ENCODE data around the gene LRBA. TPM values are rescaled to one million over a fixed set of nuclear protein-coding genes. Genes with fewer than 3 reads are reported as not detected.

The LRBA gene
- total RNA-seq, 5 donors from 2014 or later (not counting 1 experiment from before 2014, with no cell fraction given): 56.1 to 81.7 (median 56.9) TPM

GRCh38 chr4:150599547-150599946 is 415.5 kb downstream of the LRBA start:
- Mint-ChIP-seq H3K9me3 (no peaks in the 10 kb centered on the region), H3K27ac (no peak overlapping the region), H3K4me1 (no peaks in the 10 kb centered on the region), H3K27me3 (no peaks in the 10 kb centered on the region), H3K4me3 (no peak overlapping the region), H3K36me3 (peaks cover 22% of the 10 kb centered on the region)
- WGBS (ENCODE audit: insufficient coverage): no CpG with 5 or more reads among the region's 1 CpG
- Histone ChIP-seq H3K9me3 (no peaks in the 10 kb centered on the region), H3K27me3 (replicated peaks in 1 of 2; ENCODE audit: control insufficient read depth in 2 of 2, extremely low read depth in 1 of 2, insufficient read depth in 2 of 2, low read length in 1 of 2) (no peaks in the 10 kb centered on the region), H3K27ac (ENCODE audit: low read length) (no peak overlapping the region), H3K4me3 (ENCODE audit: control insufficient read depth in 1 of 2, extremely low read depth in 1 of 2, low read length in 1 of 2) (no peak overlapping the region), H3K36me3 (ENCODE audit: control insufficient read depth in 2 of 2, extremely low read depth in 1 of 2, insufficient read depth in 1 of 2, low read length in 1 of 2) (peaks cover 2 to 9% of the 10 kb centered on the region in 2 donors), H3K4me1 (ENCODE audit: control insufficient read depth in 1 of 2, extremely low read depth in 1 of 2, insufficient read depth in 2 of 2, low read length in 2 of 2) (no peaks in the 10 kb centered on the region)
- DNase-seq (no peak), ATAC-seq (replicated peaks in 1 of 4) (no peak)
- ChIA-PET CTCF (no interaction called here), POLR2A (no interaction called here)

GRCh38 chr4:150598909-150599308 is 416.2 kb downstream of the LRBA start:
- no peaks in the 10 kb centered on the region for H3K4me1 Mint-ChIP-seq
- H3K36me3 ChIP-seq (ENCODE audit: control insufficient read depth in 2 of 2, extremely low read depth in 1 of 2, insufficient read depth in 1 of 2, low read length in 1 of 2): peaks cover 2 to 9% of the 10 kb centered on the region in 2 donors
- H3K9me3 Mint-ChIP-seq: no peaks in the 10 kb centered on the region
- ChIA-PET CTCF (no interaction called here), POLR2A (no interaction called here)
- no peak overlapping the region for H3K4me3 ChIP-seq (ENCODE audit: control insufficient read depth in 1 of 2, extremely low read depth in 1 of 2, low read length in 1 of 2)
- H3K4me1 ChIP-seq (ENCODE audit: control insufficient read depth in 1 of 2, extremely low read depth in 1 of 2, insufficient read depth in 2 of 2, low read length in 2 of 2): no peaks in the 10 kb centered on the region
- no peak overlapping the region for H3K27ac ChIP-seq (ENCODE audit: low read length)
- H3K27ac Mint-ChIP-seq: no peak overlapping the region
- DNase-seq: no peak
- H3K4me3 Mint-ChIP-seq: no peak overlapping the region
- no peak for ATAC-seq (replicated peaks in 1 of 4)
- H3K9me3 ChIP-seq: no peaks in the 10 kb centered on the region
- H3K36me3 Mint-ChIP-seq: peaks cover 19% of the 10 kb centered on the region
- H3K27me3 Mint-ChIP-seq: no peaks in the 10 kb centered on the region
- H3K27me3 ChIP-seq (replicated peaks in 1 of 2; ENCODE audit: control insufficient read depth in 2 of 2, extremely low read depth in 1 of 2, insufficient read depth in 2 of 2, low read length in 1 of 2): no peaks in the 10 kb centered on the region
- WGBS (ENCODE audit: insufficient coverage): 95% methylated on average over 11 of the region's 12 CpGs

GRCh38 chr4:150593996-150594395 is 421.1 kb downstream of the LRBA start:
- Histone ChIP-seq H3K4me1 (ENCODE audit: control insufficient read depth in 1 of 2, extremely low read depth in 1 of 2, insufficient read depth in 2 of 2, low read length in 2 of 2) (no peaks in the 10 kb centered on the region), H3K36me3 (ENCODE audit: control insufficient read depth in 2 of 2, extremely low read depth in 1 of 2, insufficient read depth in 1 of 2, low read length in 1 of 2) (peaks cover 0 to 19% of the 10 kb centered on the region in 2 donors), H3K9me3 (no peaks in the 10 kb centered on the region), H3K27me3 (replicated peaks in 1 of 2; ENCODE audit: control insufficient read depth in 2 of 2, extremely low read depth in 1 of 2, insufficient read depth in 2 of 2, low read length in 1 of 2) (no peaks in the 10 kb centered on the region), H3K27ac (ENCODE audit: low read length) (no peak overlapping the region), H3K4me3 (ENCODE audit: control insufficient read depth in 1 of 2, extremely low read depth in 1 of 2, low read length in 1 of 2) (no peak overlapping the region)
- ChIA-PET CTCF (no interaction called here), POLR2A (no interaction called here)
- no peaks in the 10 kb centered on the region for H3K9me3 Mint-ChIP-seq
- H3K27ac Mint-ChIP-seq: no peak overlapping the region
- no peak for DNase-seq
- H3K4me1 Mint-ChIP-seq: no peaks in the 10 kb centered on the region
- H3K4me3 Mint-ChIP-seq: no peak overlapping the region
- ATAC-seq (replicated peaks in 1 of 4): no peak
- no CpG with 5 or more reads among the region's 1 CpG for WGBS (ENCODE audit: insufficient coverage)
- peaks cover 24% of the 10 kb centered on the region for H3K36me3 Mint-ChIP-seq
- H3K27me3 Mint-ChIP-seq: no peaks in the 10 kb centered on the region

- no peak overlapping the region for H3K4me3 ChIP-seq (ENCODE audit: control insufficient read depth in 1 of 2, extremely low read depth in 1 of 2, low read length in 1 of 2)
- POLR2A ChIA-PET: no interaction called here
- Mint-ChIP-seq H3K36me3 (peaks cover 26% of the 10 kb centered on the region), H3K4me1 (no peaks in the 10 kb centered on the region), H3K9me3 (no peaks in the 10 kb centered on the region), H3K27me3 (no peaks in the 10 kb centered on the region), H3K4me3 (no peak overlapping the region), H3K27ac (no peak overlapping the region)
- CTCF ChIA-PET: interaction anchor here in 1 of 2 donors (0.6 to 0.7 kb wide), 2 partner anchors 234 to 561 kb away, joined by 3 to 7 read pairs; no protein-coding TSS in a partner anchor
- no peaks in the 10 kb centered on the region for H3K9me3 ChIP-seq
- no peak for ATAC-seq (replicated peaks in 1 of 4)
- no peak overlapping the region for H3K27ac ChIP-seq (ENCODE audit: low read length)
- H3K36me3 ChIP-seq (ENCODE audit: control insufficient read depth in 2 of 2, extremely low read depth in 1 of 2, insufficient read depth in 1 of 2, low read length in 1 of 2): peaks cover 0 to 11% of the 10 kb centered on the region in 2 donors
- H3K4me1 ChIP-seq (ENCODE audit: control insufficient read depth in 1 of 2, extremely low read depth in 1 of 2, insufficient read depth in 2 of 2, low read length in 2 of 2): no peaks in the 10 kb centered on the region
- no peak for DNase-seq
- no peaks in the 10 kb centered on the region for H3K27me3 ChIP-seq (replicated peaks in 1 of 2; ENCODE audit: control insufficient read depth in 2 of 2, extremely low read depth in 1 of 2, insufficient read depth in 2 of 2, low read length in 1 of 2)
- no CpG with 5 or more reads among the region's 4 CpGs for WGBS (ENCODE audit: insufficient coverage)
These were observed 423.2 kb downstream of the LRBA start for GRCh38 chr4:150591904-150592303.

- WGBS (ENCODE audit: insufficient coverage): 94% methylated on average over 5 of the region's 5 CpGs
These were observed 423.7 kb downstream of the LRBA start for GRCh38 chr4:150591406-150591805.

GRCh38 chr4:150590631-150591030 is 424.5 kb downstream of the LRBA start:
- Histone ChIP-seq H3K36me3 (ENCODE audit: control insufficient read depth in 2 of 2, extremely low read depth in 1 of 2, insufficient read depth in 1 of 2, low read length in 1 of 2) (peaks cover 0 to 13% of the 10 kb centered on the region in 2 donors), H3K4me3 (ENCODE audit: control insufficient read depth in 1 of 2, extremely low read depth in 1 of 2, low read length in 1 of 2) (no peak overlapping the region), H3K9me3 (no peaks in the 10 kb centered on the region), H3K27me3 (replicated peaks in 1 of 2; ENCODE audit: control insufficient read depth in 2 of 2, extremely low read depth in 1 of 2, insufficient read depth in 2 of 2, low read length in 1 of 2) (no peaks in the 10 kb centered on the region), H3K4me1 (ENCODE audit: control insufficient read depth in 1 of 2, extremely low read depth in 1 of 2, insufficient read depth in 2 of 2, low read length in 2 of 2) (no peaks in the 10 kb centered on the region), H3K27ac (ENCODE audit: low read length) (no peak overlapping the region)
- POLR2A ChIA-PET: interaction anchor here in 1 of 2 donors (0.6 kb wide), 1 partner anchor 100 kb away, joined by 3 read pairs; no protein-coding TSS in a partner anchor
- ATAC-seq (replicated peaks in 1 of 4) (no peak), DNase-seq (no peak)
- Mint-ChIP-seq H3K27ac (no peak overlapping the region), H3K9me3 (no peaks in the 10 kb centered on the region), H3K36me3 (peaks cover 35% of the 10 kb centered on the region), H3K4me1 (no peaks in the 10 kb centered on the region), H3K27me3 (no peaks in the 10 kb centered on the region), H3K4me3 (no peak overlapping the region)
- CTCF ChIA-PET: no interaction called here
- 93% methylated on average over 3 of the region's 5 CpGs for WGBS (ENCODE audit: insufficient coverage)

More at GRCh38 chr4:150591406-150591805, 423.7 kb downstream of the LRBA start:
- ChIA-PET CTCF (interaction anchor here in 1 of 2 donors (0.6 to 0.7 kb wide), 2 partner anchors 234 to 561 kb away, joined by 3 to 7 read pairs; no protein-coding TSS in a partner anchor), POLR2A (no interaction called here)
- no peaks in the 10 kb centered on the region for H3K4me1 ChIP-seq (ENCODE audit: control insufficient read depth in 1 of 2, extremely low read depth in 1 of 2, insufficient read depth in 2 of 2, low read length in 2 of 2)
- H3K36me3 ChIP-seq (ENCODE audit: control insufficient read depth in 2 of 2, extremely low read depth in 1 of 2, insufficient read depth in 1 of 2, low read length in 1 of 2): peaks cover 0 to 11% of the 10 kb centered on the region in 2 donors
- no peaks in the 10 kb centered on the region for H3K27me3 ChIP-seq (replicated peaks in 1 of 2; ENCODE audit: control insufficient read depth in 2 of 2, extremely low read depth in 1 of 2, insufficient read depth in 2 of 2, low read length in 1 of 2)
- ATAC-seq (replicated peaks in 1 of 4) (no peak), DNase-seq (no peak)
- H3K4me1 Mint-ChIP-seq: no peaks in the 10 kb centered on the region
- no peaks in the 10 kb centered on the region for H3K9me3 ChIP-seq
- H3K4me3 ChIP-seq (ENCODE audit: control insufficient read depth in 1 of 2, extremely low read depth in 1 of 2, low read length in 1 of 2): no peak overlapping the region
- H3K27ac Mint-ChIP-seq: peak overlapping the region in 1 of 2 donors; percentile 44
- H3K9me3 Mint-ChIP-seq: no peaks in the 10 kb centered on the region
- no peak overlapping the region for H3K27ac ChIP-seq (ENCODE audit: low read length)
- no peak overlapping the region for H3K4me3 Mint-ChIP-seq
- peaks cover 30% of the 10 kb centered on the region for H3K36me3 Mint-ChIP-seq
- H3K27me3 Mint-ChIP-seq: no peaks in the 10 kb centered on the region

- ChIA-PET CTCF (no interaction called here), POLR2A (no interaction called here)
- Mint-ChIP-seq H3K36me3 (peaks cover 42% of the 10 kb centered on the region), H3K27me3 (no peaks in the 10 kb centered on the region), H3K4me1 (no peaks in the 10 kb centered on the region), H3K9me3 (no peaks in the 10 kb centered on the region), H3K4me3 (no peak overlapping the region), H3K27ac (no peak overlapping the region)
- H3K27ac ChIP-seq (ENCODE audit: low read length): no peak overlapping the region
- H3K36me3 ChIP-seq (ENCODE audit: control insufficient read depth in 2 of 2, extremely low read depth in 1 of 2, insufficient read depth in 1 of 2, low read length in 1 of 2): peaks cover 0 to 14% of the 10 kb centered on the region in 2 donors
- DNase-seq (no peak), ATAC-seq (replicated peaks in 1 of 4) (no peak)
- H3K27me3 ChIP-seq (replicated peaks in 1 of 2; ENCODE audit: control insufficient read depth in 2 of 2, extremely low read depth in 1 of 2, insufficient read depth in 2 of 2, low read length in 1 of 2): no peaks in the 10 kb centered on the region
- no peak overlapping the region for H3K4me3 ChIP-seq (ENCODE audit: control insufficient read depth in 1 of 2, extremely low read depth in 1 of 2, low read length in 1 of 2)
- no CpG with 5 or more reads among the region's 2 CpGs for WGBS (ENCODE audit: insufficient coverage)
- no peaks in the 10 kb centered on the region for H3K4me1 ChIP-seq (ENCODE audit: control insufficient read depth in 1 of 2, extremely low read depth in 1 of 2, insufficient read depth in 2 of 2, low read length in 2 of 2)
- H3K9me3 ChIP-seq: no peaks in the 10 kb centered on the region
These were observed 425.9 kb downstream of the LRBA start for GRCh38 chr4:150589157-150589556.
